HG03095 (cell line): Measurements from ENCODE around the gene FUNDC1.

Experiments
- ATAC-seq: cut with Tn5 transposase; IDR thresholded peaks from one replicate; pipeline ENCODE4 v1.9.1; 2021; ENCODE audit warnings: moderate library complexity; ENCODE audit not compliant: unreplicated experiment

Gene FUNDC1

GRCh38 chrX:44482575-44482974 lies 60.1 kb downstream of the FUNDC1 start:
- ATAC-seq = no peak

GRCh38 chrX:44480591-44480990 lies 62.1 kb downstream of the FUNDC1 start:
- no peak for ATAC-seq

GRCh38 chrX:44474410-44474809 lies 68.2 kb downstream of the FUNDC1 start:
- ATAC-seq = no peak
